SU-DHL-6 (cell line): ENCODE data around the gene RYR2.
"Not testable (repeated sequence)": the region's sequence is repeated elsewhere in the genome, so short reads cannot be mapped to it uniquely, and the experiment has no call there.

Experiments used
- H2AFZ ChIP-seq: fragments of 200-600 bp; sonication (generic); 2 replicates; pipeline ENCODE4 v1.6.1; 2014; ENCODE audit warnings: low read depth, mild to moderate bottlenecking, moderate library complexity, mixed read lengths, antibody characterized with exemption, low read length; ENCODE audit not compliant: severe bottlenecking
- H3F3A ChIP-seq: fragments of 200-600 bp; shearing (Covaris generic); 2 replicates; pipeline ENCODE4 v1.6.0; 2016; ENCODE audit warnings: antibody characterized with exemption, mild to moderate bottlenecking; ENCODE audit not compliant: insufficient read depth
- H3K27ac ChIP-seq: fragments of 200-600 bp; sonication (generic); 2 replicates; pipeline ENCODE4 v1.5.1; 2016; ENCODE audit warnings: low read depth, mild to moderate bottlenecking, low read length, moderate library complexity, mixed read lengths
- H3K27me3 ChIP-seq: fragments of 200-600 bp; sonication (generic), shearing (Covaris generic); 2 replicates; pipeline ENCODE4 v1.6.0; 2014; ENCODE audit warnings: mild to moderate bottlenecking, low read length
- H3K36me3 ChIP-seq: fragments of 200-600 bp; sonication (generic); 2 replicates; pipeline ENCODE4 v1.6.1; 2014; ENCODE audit warnings: mild to moderate bottlenecking, low read length, mixed read lengths
- H3K4me2 ChIP-seq: fragments of 300-600, 200-600 bp; shearing (Covaris generic), sonication (generic); 2 replicates; pipeline ENCODE4 v1.6.0; 2014; ENCODE audit warnings: low read length, low read depth, mild to moderate bottlenecking; ENCODE audit not compliant: poor library complexity, severe bottlenecking
- H3K4me3 ChIP-seq: fragments of 200-600 bp; sonication (generic); 2 replicates; pipeline ENCODE4 v1.5.1; 2014; ENCODE audit warnings: antibody characterized with exemption, low read length, mild to moderate bottlenecking, mixed read lengths; ENCODE audit not compliant: insufficient read depth, poor library complexity, severe bottlenecking
- H3K79me2 ChIP-seq: fragments of 200-600 bp; sonication (generic); 2 replicates; pipeline ENCODE4 v1.6.1; 2014; ENCODE audit warnings: mild to moderate bottlenecking, low read length, moderate library complexity; ENCODE audit not compliant: insufficient read depth
- H3K9ac ChIP-seq: fragments of 200-600 bp; sonication (generic); 2 replicates; pipeline ENCODE4 v1.7.0; 2014; ENCODE audit warnings: mild to moderate bottlenecking, low read length
- H3K9me2 ChIP-seq: fragments of 200-600 bp; sonication (generic); replicated peaks from 2 replicates; pipeline ENCODE4 v1.6.1; 2014; ENCODE audit warnings: low read length; ENCODE audit not compliant: insufficient read depth
- H3K9me3 ChIP-seq: fragments of 200-600 bp; sonication (generic); 2 replicates; pipeline ENCODE4 v1.6.1; 2014; ENCODE audit warnings: low read length, mixed read lengths; ENCODE audit not compliant: insufficient read depth
- H4K20me1 ChIP-seq: fragments of 200-600 bp; sonication (generic); 2 replicates; pipeline ENCODE4 v1.6.1; 2014; ENCODE audit warnings: low read depth, mild to moderate bottlenecking, antibody characterized with exemption, low read length, moderate library complexity, mixed read lengths
- CTCF ChIP-seq: fragments of 200-600 bp; sonication (generic); IDR thresholded peaks from one replicate; pipeline ENCODE4 v1.5.1; 2017; ENCODE audit warnings: antibody characterized with exemption, mild to moderate bottlenecking, low read length, moderate library complexity; ENCODE audit not compliant: insufficient read depth, poor library complexity, severe bottlenecking
- EZH2phosphoT487 ChIP-seq: fragments of 200-600 bp; sonication (generic), shearing (Covaris generic); conservative IDR thresholded peaks from 2 replicates; pipeline ENCODE4 v1.6.1; 2018; ENCODE audit warnings: mild to moderate bottlenecking, antibody characterized with exemption, low read length, moderate library complexity, mixed read lengths

The RYR2 gene

DNA sequence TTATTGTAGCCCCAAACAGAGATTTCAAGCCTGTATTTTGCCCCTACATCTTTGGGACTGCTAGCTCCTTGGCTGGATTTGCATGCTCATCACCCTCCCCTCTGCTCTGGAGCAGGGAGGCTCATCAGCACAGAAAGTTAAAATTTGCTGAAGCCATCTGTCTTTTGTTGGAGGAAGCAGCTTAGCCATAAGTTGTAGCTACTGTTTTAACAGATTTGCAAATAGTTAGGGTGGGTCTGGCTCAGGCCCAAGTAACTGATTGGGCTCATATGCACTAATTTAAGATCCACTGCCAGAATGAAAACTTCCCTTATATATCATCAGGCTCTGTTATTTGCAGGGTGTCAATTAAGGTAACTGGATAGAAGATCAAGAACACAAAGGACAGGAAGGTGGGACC is 541.8 kb downstream of the RYR2 start:
- no peaks in the 10 kb centered on the region for H3F3A ChIP-seq
- no peak overlapping the region for H3K4me3 ChIP-seq
- H2AFZ ChIP-seq: no peak overlapping the region
- no peaks in the 10 kb centered on the region for H4K20me1 ChIP-seq
- no peaks in the 10 kb centered on the region for H3K79me2 ChIP-seq
- H3K36me3 ChIP-seq: no peaks in the 10 kb centered on the region
- no peak overlapping the region for H3K27ac ChIP-seq
- no peaks in the 10 kb centered on the region for H3K27me3 ChIP-seq
- no peaks in the 10 kb centered on the region for H3K9me3 ChIP-seq
- H3K4me2 ChIP-seq: no peak overlapping the region
- no peaks in the 10 kb centered on the region for H3K9me2 ChIP-seq
- no peak overlapping the region for H3K9ac ChIP-seq
- TF ChIP-seq CTCF (no peak), EZH2phosphoT487 (no peak)

DNA sequence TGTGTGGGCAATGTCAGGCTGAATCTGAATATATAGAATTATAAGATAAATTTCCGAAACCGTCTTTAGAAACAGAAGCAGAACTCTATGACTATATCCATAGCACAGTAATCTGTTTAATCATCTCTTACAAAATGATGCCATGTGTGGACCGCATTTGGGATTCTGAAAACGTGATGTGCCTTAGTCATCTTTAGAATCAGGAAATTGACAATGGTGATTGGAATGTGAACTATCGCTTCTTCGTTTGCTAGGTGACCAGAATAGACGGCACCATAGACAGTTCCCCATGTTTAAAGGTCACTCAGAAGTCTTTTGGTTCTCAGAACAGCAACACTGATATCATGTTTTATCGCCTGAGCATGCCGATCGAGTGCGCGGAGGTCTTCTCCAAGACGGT is 548.4 kb downstream of the RYR2 start:
- Histone ChIP-seq H4K20me1 (no peaks in the 10 kb centered on the region), H3K9me3 (no peaks in the 10 kb centered on the region), H3K36me3 (no peaks in the 10 kb centered on the region), H3K79me2 (no peaks in the 10 kb centered on the region), H3K27me3 (no peaks in the 10 kb centered on the region), H3K4me2 (no peak overlapping the region), H3F3A (no peaks in the 10 kb centered on the region), H2AFZ (no peak overlapping the region), H3K9me2 (no peaks in the 10 kb centered on the region), H3K4me3 (no peak overlapping the region), H3K27ac (no peak overlapping the region), H3K9ac (no peak overlapping the region)
- TF ChIP-seq EZH2phosphoT487 (no peak), CTCF (no peak)

GRCh38 chr1:237591353-237591752 is 549.4 kb downstream of the RYR2 start:
- H3K27ac ChIP-seq: no peak overlapping the region
- no peaks in the 10 kb centered on the region for H4K20me1 ChIP-seq
- H3K9me2 ChIP-seq: no peaks in the 10 kb centered on the region
- no peaks in the 10 kb centered on the region for H3F3A ChIP-seq
- no peaks in the 10 kb centered on the region for H3K36me3 ChIP-seq
- no peak overlapping the region for H3K4me3 ChIP-seq
- no peaks in the 10 kb centered on the region for H3K9me3 ChIP-seq
- no peak overlapping the region for H2AFZ ChIP-seq
- no peaks in the 10 kb centered on the region for H3K27me3 ChIP-seq
- H3K79me2 ChIP-seq: no peaks in the 10 kb centered on the region
- TF ChIP-seq CTCF: no peak
- TF ChIP-seq EZH2phosphoT487: no peak
- no peak overlapping the region for H3K9ac ChIP-seq
- no peak overlapping the region for H3K4me2 ChIP-seq

GRCh38 chr1:237603036-237603568 is 561.1 kb downstream of the RYR2 start:
- H3K36me3 ChIP-seq, H3K9ac ChIP-seq, H4K20me1 ChIP-seq, H3K9me2 ChIP-seq, H3F3A ChIP-seq, H3K9me3 ChIP-seq, H3K27me3 ChIP-seq, H2AFZ ChIP-seq, H3K4me2 ChIP-seq, H3K79me2 ChIP-seq, H3K4me3 ChIP-seq, H3K27ac ChIP-seq: not testable (repeated sequence)
